Neural progenitor cell (in vitro differentiated cells): ENCODE measurements around the gene ADCK1.

Experiments
- EZH2phosphoT487 ChIP-seq: fragments of 200-600 bp; sonication (generic); IDR thresholded peaks from 2 replicates; pipeline ENCODE4 v1.6.1; 2017; ENCODE audit warnings: antibody characterized with exemption
- TF ChIP-seq, protein P1 (sequence below): fragments of 200-600 bp; sonication (generic); IDR thresholded peaks from 2 replicates; pipeline ENCODE4 v1.5.1; 2017; ENCODE audit warnings: antibody characterized with exemption, mild to moderate bottlenecking

DNA sequence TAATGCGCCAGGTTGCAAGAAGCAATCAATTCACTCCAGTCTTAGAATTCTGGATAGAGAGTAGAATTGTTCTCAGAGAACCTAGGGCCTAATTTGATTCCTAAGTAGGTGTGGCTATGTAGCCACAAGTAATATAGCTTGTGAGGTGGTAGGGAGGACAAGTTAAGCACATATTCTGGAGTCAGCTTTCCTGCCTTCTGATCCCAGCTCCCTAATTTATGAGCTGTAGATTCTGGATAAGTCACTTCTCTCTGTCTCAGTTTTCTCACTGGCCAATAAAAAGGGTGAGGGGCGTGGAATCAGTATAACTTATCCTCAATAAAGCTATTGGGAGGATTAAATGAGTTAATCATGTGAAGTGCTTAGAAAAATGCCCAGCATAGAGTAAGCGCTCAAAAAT, 35.9 kb upstream of the ADCK1 start:
- TF ChIP-seq, protein P1, sequence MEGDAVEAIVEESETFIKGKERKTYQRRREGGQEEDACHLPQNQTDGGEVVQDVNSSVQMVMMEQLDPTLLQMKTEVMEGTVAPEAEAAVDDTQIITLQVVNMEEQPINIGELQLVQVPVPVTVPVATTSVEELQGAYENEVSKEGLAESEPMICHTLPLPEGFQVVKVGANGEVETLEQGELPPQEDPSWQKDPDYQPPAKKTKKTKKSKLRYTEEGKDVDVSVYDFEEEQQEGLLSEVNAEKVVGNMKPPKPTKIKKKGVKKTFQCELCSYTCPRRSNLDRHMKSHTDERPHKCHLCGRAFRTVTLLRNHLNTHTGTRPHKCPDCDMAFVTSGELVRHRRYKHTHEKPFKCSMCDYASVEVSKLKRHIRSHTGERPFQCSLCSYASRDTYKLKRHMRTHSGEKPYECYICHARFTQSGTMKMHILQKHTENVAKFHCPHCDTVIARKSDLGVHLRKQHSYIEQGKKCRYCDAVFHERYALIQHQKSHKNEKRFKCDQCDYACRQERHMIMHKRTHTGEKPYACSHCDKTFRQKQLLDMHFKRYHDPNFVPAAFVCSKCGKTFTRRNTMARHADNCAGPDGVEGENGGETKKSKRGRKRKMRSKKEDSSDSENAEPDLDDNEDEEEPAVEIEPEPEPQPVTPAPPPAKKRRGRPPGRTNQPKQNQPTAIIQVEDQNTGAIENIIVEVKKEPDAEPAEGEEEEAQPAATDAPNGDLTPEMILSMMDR, result no peak
- TF ChIP-seq EZH2phosphoT487, result no peak
